ENCODE data around the gene ZNF836.

DNA sequence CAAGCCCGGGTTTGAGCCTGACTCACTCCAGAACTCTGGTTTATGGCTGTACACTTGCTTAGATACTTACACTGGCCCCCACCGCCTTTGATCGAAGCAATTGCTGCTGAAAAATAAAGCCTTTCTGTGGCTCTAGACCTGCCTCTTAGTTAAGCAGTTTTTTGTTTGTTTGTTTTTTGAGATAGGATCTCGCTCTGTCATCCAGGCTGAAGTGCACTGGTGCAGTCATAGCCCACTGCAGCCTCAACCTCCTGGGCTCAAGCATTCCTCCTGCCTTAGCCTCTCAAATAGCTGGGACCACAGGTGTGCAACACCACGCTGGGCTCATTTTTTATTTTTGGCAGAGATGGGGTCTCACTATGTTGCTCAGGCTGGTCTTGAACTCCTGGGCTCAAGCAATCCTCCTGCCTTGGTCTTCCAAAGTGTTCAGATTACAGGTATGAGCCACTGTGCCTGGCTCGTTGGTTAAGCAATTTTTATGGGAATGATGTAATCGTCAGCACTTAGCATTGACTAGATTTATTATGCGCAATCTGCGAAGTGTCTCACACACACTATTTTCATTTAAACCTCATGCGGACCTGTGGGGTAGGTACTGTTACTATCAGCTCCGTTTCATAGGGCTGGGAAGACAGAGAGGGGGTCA is 40.6 kb upstream of the ZNF836 start:
- TF ChIP-seq HDAC2 (IDR thresholded peaks at IDR 0.05): no peak
- peak in 1 of 2 experiments; percentile 13; a peak in 1 of 4 replicates for TF ChIP-seq CEBPB (IDR thresholded peaks at IDR 0.05)
- no peak for TF ChIP-seq HOXA7 (CRISPR knock-in tag; IDR thresholded peaks at IDR 0.05)
- TF ChIP-seq, protein P1, sequence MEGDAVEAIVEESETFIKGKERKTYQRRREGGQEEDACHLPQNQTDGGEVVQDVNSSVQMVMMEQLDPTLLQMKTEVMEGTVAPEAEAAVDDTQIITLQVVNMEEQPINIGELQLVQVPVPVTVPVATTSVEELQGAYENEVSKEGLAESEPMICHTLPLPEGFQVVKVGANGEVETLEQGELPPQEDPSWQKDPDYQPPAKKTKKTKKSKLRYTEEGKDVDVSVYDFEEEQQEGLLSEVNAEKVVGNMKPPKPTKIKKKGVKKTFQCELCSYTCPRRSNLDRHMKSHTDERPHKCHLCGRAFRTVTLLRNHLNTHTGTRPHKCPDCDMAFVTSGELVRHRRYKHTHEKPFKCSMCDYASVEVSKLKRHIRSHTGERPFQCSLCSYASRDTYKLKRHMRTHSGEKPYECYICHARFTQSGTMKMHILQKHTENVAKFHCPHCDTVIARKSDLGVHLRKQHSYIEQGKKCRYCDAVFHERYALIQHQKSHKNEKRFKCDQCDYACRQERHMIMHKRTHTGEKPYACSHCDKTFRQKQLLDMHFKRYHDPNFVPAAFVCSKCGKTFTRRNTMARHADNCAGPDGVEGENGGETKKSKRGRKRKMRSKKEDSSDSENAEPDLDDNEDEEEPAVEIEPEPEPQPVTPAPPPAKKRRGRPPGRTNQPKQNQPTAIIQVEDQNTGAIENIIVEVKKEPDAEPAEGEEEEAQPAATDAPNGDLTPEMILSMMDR (IDR thresholded peaks at IDR 0.05): no peak
- TF ChIP-seq KDM1A (IDR thresholded peaks at IDR 0.05; ENCODE audit: low read depth): no peak
- TF ChIP-seq EP300 (IDR thresholded peaks at IDR 0.05): no peak
- no peak for TF ChIP-seq POLR2A (IDR thresholded peaks at IDR 0.05; ENCODE audit: low read length)
- no peak for TF ChIP-seq EHMT2 (IDR thresholded peaks at IDR 0.05; ENCODE audit: low read depth)
- no peak for TF ChIP-seq JUN (IDR thresholded peaks at IDR 0.05)
- TF ChIP-seq, protein P2, sequence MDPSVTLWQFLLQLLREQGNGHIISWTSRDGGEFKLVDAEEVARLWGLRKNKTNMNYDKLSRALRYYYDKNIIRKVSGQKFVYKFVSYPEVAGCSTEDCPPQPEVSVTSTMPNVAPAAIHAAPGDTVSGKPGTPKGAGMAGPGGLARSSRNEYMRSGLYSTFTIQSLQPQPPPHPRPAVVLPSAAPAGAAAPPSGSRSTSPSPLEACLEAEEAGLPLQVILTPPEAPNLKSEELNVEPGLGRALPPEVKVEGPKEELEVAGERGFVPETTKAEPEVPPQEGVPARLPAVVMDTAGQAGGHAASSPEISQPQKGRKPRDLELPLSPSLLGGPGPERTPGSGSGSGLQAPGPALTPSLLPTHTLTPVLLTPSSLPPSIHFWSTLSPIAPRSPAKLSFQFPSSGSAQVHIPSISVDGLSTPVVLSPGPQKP (IDR thresholded peaks at IDR 0.05; ENCODE audit: low read depth, low read length): no peak

Measured in A549 (cell line).